Adrenal gland (tissue), 5 donors: ENCODE data around the gene MACROD2.

Experiments used
- CTCF ChIP-seq, 6 experiments: fragments of 450-650 bp in 4 of 6; fragments of 200-600 bp in 2 of 6; sonication (generic) in 1 of 6; IDR thresholded peaks; 1 replicate in 5 of 6; 2 replicates in 1 of 6; pipeline versions ENCODE4 v1.5.1 to v1.8.0; 2016 to 2021; ENCODE audit warnings: antibody characterized with exemption in 6 of 6, mild to moderate bottlenecking in 2 of 6, moderate library complexity in 1 of 6
- POLR2A ChIP-seq, 2 donors: fragments of 450-650 bp; IDR thresholded peaks; one replicate each; pipeline ENCODE4 v1.6.1; 2017; ENCODE audit warnings: antibody characterized with exemption in 2 of 2, mild to moderate bottlenecking in 2 of 2, moderate library complexity in 1 of 2
- donor health status: DM: no; HTN: no; CAD: no.

GRCh38 chr20:15171016-15171415 lies 1175.7 kb downstream of the MACROD2 start:
- TF ChIP-seq CTCF (IDR thresholded peaks at IDR 0.05): no peak
- no peak for TF ChIP-seq POLR2A (IDR thresholded peaks at IDR 0.05)
